ENCODE results near the gene STK33. TPM values are rescaled to one million over a fixed set of nuclear protein-coding genes. Genes with fewer than 3 reads are reported as not detected.

Gene STK33
- total RNA-seq, 1 experiment from 2014 or later = 19.5 TPM

- Histone ChIP-seq H2BK120ac (ENCODE audit: low read depth, low read length, poor library complexity, severe bottlenecking) (no peak overlapping the region), H3K23ac (ENCODE audit: insufficient read length, low read depth, low read length) (no peak overlapping the region), H3K27me3 (ENCODE audit: insufficient read depth, low read length) (no peaks in the 10 kb centered on the region), H3K4ac (ENCODE audit: low read depth, low read length) (no peak overlapping the region), H2BK5ac (ENCODE audit: insufficient read length, low read length) (no peak overlapping the region), H2BK20ac (ENCODE audit: low read depth, low read length, poor library complexity, severe bottlenecking) (no peak overlapping the region), H4K20me1 (ENCODE audit: control insufficient read depth, insufficient read depth, insufficient read length) (no peaks in the 10 kb centered on the region), H3K27ac (ENCODE audit: insufficient read length, low read depth, low read length) (no peak overlapping the region), H3K79me1 (ENCODE audit: insufficient read depth, low read depth, low read length, poor library complexity, severe bottlenecking) (no peaks in the 10 kb centered on the region), H3K4me1 (ENCODE audit: insufficient read depth, low read length) (peaks cover 9% of the 10 kb centered on the region; the same call in 1 of the 2 replicates), H3K14ac (ENCODE audit: insufficient read depth, low read length) (no peak overlapping the region), H3T11ph (ENCODE audit: low read length) (no peak overlapping the region), H2BK12ac (ENCODE audit: insufficient read length, low read depth, low read length) (no peak overlapping the region), H3K56ac (ENCODE audit: insufficient read length, low read depth, low read length) (no peak overlapping the region), H4K5ac (ENCODE audit: insufficient read length, low read depth, low read length) (no peak overlapping the region), H3K9ac (ENCODE audit: extremely low read depth, insufficient read length, low read length) (no peak overlapping the region), H3K9me3 (ENCODE audit: control insufficient read depth, low read depth, low read length) (no peaks in the 10 kb centered on the region), H3K23me2 (ENCODE audit: insufficient read length, low read depth, low read length, poor library complexity, severe bottlenecking) (no peaks in the 10 kb centered on the region), H2BK15ac (ENCODE audit: low read depth, low read length) (no peak overlapping the region), H4K8ac (replicated peaks; ENCODE audit: insufficient read length, low read depth, low read length) (no peak overlapping the region), H3K79me2 (ENCODE audit: insufficient read depth, low read length) (no peaks in the 10 kb centered on the region), H2AK5ac (ENCODE audit: insufficient read length, low read length) (no peak overlapping the region), H4K91ac (ENCODE audit: insufficient read length, low read depth, low read length) (no peak overlapping the region), H3K4me2 (ENCODE audit: insufficient read depth, insufficient read length, low read length) (no peak overlapping the region), H2AFZ (ENCODE audit: low read length) (no peak overlapping the region), H3K18ac (ENCODE audit: insufficient read length, low read depth, low read length) (no peak overlapping the region)
- Mint-ChIP-seq H3K4me3 (no peak overlapping the region), H3K27ac (no peak overlapping the region), H3K27me3 (ENCODE audit: low read depth) (no peaks in the 10 kb centered on the region; the same call in 1 of the 2 replicates), H3K4me1 (peaks cover 13 to 14% of the 10 kb centered on the region in 2 experiments), H3K36me3 (ENCODE audit: insufficient read depth in 1 of 3, low read depth in 3 of 3) (peaks cover 9 to 15% (median 10%) of the 10 kb centered on the region in 3 experiments; a peak in 6 of 7 replicates), H3K9me3 (peaks cover 0 to 3% of the 10 kb centered on the region in 2 experiments; a peak in 1 of 5 replicates)
- TF ChIP-seq CTCF (conservative IDR thresholded peaks at IDR 0.05) = no peak
- WGBS (ENCODE audit: extremely low coverage, insufficient read length, low lambda C conversion rate) = no CpG with 5 or more reads among the region's 2 CpGs
- no peak for DNase-seq
These were observed 42.1 kb upstream of the STK33 start for GRCh38 chr11:8636127-8636526.

All from H9 (cell line).